NCI-H748 treated with DMSO at 0.1 percent for 48 hours (cell line): ENCODE data around the gene BRD7.

Experiments used
- DNase-seq: peaks from one replicate; lab custom pipeline; 2025; lab: John Stamatoyannopoulos, UW

BRD7 gene

DNA sequence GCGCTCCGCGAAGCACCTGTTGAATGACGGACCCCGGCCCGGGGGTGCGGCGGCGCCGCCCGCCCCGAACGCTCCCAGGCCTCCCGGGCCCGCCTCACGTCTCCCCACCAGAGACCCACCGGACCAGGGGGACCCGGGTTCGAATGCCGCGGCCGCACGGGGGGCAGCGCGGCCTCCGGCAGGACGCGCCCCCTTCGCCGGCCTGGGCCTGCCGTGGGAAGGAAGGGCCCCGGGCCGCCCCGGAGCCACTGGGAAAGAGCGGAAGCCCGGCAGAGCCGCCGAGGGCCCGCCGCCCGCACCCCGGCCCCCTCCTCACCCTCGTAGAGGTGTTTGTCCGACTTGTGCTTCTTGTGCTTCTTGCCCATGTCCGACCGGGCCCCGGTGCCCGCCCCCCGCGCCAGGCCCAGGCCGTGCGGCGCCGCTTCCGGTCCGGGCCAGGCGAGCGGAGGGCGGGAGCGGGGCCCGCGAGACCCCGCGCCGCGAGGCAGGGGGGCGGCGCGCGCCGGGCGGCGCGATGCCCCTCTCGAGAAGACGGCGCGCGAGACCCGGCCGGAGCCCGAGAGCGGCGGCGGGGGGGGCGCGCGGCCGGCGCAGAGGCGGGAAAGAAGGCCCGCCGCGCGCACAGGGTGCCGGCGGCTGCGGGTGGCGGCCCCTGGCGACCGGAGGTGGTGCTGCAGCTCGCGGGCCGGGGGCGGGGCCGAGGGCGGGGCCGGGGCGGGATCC lies at the start of gene BRD7:
TSS of gene BRD7 (minus strand) at position 579 of the 723 bp plus-strand sequence. CDS start at position 365, 214 bp downstream.
- DNase-seq: no peak

DNA sequence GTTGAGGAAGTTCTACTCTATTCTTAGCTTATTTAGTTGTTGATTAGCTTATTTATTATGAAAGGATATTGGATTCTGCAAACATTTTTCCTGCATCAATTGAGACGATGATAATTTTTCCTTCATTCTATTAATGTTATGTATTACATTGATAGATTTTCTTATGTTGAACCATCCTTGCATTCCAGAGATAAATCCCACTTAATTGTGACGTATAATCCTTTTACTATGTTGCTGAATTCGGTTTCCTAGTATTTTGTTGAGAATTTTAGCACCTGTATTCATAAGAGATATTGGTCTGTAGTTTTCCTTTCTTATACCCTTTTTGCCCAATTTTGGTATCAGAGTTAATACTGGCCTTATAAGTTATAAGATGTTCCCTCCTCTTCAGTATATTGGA lies 47.6 kb upstream of the BRD7 start:
- no peak for DNase-seq

DNA sequence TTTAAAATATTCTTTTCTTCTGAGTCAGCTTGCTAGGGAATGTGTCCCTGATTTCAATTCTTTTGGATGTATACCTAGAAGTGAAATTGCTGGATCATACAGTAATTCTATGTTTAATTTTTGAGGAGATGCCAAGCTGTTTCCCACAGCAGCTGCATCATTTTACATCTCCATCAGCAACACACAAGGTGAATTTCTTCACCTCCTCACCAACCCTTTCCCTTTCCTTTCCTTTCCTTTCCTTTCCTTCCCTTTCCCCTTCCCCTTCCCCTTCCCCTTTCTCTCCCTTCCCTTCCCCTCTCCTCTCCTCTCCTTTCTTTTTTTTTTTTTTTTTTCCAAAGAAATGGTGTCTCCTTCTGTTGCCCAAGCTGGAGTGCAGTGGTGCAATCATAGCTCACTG lies 45.4 kb upstream of the BRD7 start:
- DNase-seq: no peak

DNA sequence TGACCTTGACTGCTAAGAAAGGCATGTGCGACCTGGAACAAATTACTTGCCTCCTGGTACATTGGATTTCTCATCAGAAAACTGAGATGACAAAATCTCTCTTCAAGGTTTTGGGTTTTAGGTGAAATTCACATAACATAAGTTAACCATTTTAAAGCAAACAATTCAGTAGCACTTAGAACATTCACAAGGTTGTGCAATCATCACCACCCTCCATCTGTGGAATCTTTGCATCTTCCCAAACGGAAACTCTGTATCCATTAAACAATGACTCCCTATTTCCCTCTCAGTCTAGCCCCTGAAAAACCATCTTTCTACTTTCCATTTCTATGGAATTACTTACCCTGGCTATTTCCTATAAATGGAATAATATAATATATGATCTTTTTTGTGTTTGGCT lies 42.2 kb upstream of the BRD7 start:
- DNase-seq: no peak

DNA sequence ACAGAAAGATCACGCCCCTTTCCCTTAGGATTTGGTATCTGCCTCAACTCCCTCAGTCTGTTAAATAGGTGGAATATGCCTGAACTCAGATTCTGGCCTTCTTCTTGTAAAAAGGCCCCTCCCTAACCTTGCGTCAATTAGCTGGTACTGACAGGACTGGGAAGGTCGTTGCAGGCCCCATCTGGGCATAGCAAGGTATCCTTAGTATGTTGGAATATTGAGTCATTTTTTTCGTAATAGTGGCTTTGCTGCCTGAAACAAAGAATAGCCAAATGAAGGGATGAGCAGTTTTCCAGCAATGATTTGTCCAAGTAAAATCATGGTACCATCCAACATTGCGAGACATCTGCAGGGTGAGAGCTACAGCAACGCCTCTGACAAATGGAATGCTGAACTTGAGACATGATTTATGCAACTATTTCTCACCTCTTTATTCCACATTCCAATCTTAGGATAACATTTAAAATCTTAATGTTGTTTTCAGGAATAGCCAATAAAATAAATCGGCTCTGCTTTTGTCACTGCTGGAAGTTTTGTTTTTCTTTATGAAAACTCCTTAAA lies 39.3 kb upstream of the BRD7 start:
- no peak for DNase-seq

DNA sequence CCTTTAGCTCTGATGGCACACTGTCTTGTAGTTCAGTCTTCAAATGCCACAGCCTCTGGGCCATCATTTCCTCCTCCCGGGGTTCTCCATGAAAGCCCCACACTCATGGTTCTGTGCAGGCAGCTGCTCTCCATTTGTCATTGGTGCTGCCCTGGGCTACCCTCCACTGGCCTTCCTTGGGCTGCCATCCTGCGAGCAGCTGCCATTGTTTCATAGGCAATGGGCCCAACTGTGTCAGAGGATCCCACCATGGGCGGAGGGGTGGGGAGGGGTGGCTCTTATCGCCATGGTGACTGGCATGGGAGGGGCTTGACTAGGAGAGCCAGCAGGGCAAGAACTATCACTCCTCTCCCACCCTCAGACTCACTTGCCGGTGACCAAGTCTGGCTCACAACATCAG lies 38.6 kb upstream of the BRD7 start:
- no peak for DNase-seq

DNA sequence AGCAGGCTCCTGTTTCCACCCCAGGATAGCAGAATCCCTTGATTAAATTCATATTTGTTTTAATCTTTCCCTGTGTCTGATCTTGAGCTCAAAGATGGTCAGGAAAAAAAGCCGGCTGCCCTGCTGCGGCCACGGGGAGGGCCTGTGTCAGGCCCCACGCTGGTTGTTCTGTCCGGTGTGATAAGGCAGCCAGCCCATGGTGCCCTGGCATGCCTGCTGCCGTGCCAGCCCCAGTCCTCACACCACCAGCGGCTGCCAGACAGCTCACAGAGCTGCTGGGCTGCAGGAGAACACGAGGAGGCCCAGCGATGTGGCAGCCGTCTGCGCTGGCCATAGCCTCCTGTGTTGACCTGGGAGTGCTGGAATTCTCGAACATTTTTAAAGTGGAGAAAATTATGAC lies 34.7 kb upstream of the BRD7 start:
- DNase-seq: no peak

DNA sequence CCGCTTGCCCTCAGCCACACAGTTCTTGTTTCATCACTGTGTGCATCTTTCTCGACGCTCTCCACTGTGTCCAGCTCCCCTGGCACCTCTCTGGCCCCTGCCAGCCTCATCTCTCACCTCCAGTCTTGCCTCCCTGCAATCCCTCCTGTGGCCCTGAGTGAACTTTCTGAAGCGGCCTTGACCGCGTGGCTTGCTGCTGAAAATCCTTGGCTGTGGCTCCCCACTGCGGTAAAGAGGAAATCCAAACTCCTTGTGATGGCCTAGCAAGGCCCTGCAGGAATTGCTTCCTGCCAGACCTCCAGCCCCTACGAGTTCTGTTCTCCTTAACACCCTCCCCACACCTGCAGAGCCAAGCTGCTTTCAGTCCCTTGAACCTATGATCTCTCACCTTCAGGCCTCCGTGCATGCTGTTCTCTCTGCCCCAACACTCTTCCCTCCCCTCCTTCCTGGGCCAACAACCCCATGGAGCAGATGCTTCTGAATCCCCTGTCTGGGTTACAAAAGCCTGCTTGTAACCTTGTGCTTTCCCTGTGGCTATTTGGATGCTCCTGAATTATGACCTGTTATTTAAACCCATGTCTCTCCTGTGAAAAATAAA lies 33.6 kb upstream of the BRD7 start:
- no peak for DNase-seq

DNA sequence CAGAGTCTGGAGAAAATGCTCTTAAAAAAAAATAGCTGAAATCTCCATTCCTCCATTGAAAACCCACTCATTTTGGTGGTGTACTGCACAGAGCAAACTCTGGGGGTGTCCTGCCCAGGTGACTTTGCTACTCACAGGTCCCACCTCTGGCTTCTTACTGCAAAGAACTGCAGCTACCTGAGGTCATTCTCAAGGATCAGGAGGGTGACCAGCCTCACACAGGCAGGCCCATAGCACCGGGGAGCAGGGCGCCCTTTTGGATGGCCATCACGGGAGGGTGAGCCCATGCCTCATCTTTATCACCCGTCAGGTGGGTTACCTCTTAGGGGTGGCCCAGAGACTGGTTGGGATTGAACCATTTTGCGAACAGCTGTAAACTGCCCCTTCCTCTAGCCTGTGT lies 32.6 kb upstream of the BRD7 start:
- DNase-seq: no peak

DNA sequence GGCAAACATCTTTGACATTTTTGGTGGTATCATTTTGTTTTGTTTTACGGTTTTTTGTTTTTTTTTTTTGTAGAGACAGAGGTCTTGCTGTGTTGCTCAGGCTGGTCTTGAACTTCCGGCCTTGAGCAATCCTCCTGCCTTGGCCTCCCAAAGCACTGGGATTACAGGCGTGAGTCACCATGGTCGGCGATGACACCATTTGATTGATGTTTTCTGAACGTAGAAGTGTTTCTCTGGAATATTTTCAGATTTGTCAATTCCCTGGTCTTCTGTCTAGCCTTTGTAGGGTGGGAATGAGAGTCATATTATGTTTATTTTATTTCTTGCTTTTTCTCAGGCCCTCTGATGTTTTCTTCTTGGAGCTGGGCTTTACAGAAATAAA lies 32.2 kb upstream of the BRD7 start:
- no peak for DNase-seq

DNA sequence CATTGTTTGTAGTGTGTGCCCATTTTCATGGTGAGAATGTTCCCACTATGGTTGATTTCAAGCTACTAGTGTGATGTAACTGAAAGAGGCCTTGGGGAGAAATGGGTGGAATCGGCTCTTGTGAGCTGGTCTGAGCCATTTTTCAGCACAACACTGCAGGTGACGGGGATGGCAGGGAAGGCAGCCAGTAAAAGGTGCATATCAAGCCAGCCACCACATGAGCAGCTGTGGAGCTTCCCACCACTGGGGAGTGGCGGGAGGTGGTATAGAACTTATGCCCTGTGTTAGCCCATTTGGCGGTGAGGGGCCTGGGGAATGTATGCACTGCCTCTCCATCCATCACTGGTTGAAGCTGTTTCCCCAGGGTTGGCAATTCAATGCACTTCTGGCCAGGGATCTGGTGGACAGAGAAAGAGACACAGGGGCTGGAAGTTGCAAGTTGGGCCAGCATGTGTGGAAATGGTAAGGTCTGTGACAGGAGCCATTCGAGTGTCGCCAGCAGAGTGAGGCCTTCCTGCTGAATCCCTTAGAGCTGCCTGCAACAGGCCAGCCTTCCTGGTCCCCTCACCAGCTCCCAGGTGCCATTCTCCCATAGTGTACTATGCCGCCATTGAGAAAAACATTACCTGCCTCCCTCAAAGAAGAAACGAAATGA lies 31.7 kb upstream of the BRD7 start:
- no peak for DNase-seq

DNA sequence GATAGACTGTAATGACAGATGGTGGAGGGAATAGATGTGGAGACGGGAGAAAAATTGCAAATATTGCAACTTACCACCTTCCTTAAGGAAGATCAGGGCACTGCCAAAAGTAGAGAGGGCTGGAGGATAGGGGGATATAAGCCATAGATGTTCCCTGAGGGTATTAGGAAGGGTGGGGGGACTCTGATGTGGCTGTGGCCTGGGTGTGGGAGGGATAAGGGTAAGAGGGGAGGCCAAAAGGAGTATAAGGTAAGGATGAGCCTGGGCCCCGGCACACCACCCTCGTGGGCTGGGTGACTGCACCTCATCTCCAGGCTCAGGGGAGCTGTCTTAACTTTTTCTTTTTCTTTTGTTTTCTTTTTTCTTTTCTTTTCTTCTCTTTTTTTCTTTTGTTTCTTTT lies 30.6 kb upstream of the BRD7 start:
- no peak for DNase-seq

DNA sequence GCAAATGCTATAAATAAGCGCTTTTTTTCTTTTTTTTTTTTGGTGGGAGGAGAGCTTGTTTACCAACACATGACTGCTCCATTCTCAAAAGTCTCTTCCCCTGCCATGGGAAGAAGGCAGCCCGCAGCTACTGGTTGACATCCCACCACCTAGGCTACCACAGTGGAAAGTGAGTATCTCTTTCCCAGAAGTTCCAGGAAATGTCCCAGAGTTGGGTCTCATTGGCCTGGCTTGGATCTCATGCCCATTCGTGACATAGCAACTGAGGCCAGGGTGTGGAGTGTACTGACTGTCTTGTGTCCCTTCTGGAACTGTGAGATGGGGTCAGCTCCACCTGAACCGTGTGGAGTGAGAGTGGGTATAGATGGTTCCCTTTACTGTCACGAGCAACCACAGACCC lies 29.5 kb upstream of the BRD7 start:
- DNase-seq: no peak

DNA sequence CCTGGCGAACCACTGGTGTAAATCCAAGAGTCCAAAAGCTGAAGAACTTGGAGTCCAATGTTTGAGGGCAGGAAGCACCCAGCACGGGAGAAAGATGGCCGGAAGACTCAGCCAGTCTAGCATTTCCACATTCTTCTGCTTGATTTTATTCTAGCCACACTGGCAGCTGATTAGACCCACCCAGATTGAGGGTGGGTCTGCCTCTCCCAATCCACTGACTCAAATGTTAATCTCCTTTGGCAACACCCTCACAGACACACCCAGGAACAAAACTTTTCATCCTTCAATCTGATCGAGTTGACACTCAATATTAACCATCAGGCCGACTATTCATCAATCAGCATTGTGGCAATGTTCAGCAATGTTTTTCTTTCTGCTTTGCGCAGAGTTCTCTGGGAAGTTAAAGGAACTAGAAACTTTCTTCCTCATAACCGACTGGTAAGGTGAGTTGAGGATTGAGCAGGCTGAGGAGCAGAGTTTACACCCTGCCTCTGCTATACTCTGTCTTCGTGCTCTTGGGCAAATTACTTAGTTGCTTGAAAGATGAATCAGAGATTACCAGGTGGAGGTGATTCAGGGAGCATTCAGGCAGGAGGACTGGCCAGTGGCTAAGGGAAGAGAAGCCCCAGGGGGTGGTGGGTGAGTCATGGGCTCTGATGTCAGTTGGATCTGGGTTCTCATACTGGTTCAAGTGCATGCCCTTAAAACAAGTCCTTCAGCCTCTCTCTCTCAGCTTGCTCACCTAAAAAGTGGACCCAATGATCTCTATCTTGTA lies 28.2 kb upstream of the BRD7 start:
- DNase-seq: no peak

DNA sequence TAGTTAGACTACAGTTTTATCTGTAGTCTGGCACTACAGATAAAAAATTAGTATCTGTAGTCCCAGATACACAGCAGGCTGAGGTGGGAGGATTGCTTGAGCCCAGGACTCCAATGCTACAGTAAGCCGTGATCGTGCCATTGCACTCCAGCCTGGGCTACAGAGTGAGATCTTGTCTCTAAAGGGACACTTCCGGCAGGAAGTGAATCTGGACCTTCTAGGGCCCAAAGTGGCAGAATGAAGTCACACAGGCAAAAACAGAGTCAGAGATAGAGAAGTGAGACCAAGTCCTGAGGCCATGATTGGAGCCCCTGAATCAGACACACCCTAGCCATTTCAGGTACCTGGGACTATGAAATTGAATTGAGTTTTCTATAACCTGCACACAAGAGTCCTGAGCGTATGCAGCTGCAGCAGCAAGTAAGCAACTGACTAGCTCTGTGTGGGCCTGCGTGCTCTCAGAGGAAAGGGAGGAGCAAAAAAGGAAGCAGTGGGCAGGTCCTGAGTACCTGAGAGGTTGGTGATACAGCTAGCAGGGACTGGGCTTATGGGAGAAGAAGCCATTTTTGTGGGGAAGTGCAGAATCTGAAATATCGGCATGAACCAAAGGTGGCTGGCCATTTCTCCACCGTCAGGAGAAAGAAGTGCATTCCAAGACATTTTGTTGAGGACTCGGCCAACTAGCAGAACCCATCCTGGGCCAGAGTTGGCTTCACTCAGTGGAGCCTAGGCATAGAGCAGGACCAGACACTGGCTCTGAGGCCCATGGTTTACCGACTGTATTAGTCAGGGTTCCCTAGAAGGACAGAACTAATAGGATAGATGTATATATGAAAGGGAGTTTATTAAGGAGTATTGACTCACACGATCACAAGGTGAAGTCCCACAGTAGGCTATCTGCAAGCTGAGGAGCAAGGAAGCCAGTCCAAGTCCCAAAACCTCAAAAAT lies 27.2 kb upstream of the BRD7 start:
- DNase-seq: no peak

DNA sequence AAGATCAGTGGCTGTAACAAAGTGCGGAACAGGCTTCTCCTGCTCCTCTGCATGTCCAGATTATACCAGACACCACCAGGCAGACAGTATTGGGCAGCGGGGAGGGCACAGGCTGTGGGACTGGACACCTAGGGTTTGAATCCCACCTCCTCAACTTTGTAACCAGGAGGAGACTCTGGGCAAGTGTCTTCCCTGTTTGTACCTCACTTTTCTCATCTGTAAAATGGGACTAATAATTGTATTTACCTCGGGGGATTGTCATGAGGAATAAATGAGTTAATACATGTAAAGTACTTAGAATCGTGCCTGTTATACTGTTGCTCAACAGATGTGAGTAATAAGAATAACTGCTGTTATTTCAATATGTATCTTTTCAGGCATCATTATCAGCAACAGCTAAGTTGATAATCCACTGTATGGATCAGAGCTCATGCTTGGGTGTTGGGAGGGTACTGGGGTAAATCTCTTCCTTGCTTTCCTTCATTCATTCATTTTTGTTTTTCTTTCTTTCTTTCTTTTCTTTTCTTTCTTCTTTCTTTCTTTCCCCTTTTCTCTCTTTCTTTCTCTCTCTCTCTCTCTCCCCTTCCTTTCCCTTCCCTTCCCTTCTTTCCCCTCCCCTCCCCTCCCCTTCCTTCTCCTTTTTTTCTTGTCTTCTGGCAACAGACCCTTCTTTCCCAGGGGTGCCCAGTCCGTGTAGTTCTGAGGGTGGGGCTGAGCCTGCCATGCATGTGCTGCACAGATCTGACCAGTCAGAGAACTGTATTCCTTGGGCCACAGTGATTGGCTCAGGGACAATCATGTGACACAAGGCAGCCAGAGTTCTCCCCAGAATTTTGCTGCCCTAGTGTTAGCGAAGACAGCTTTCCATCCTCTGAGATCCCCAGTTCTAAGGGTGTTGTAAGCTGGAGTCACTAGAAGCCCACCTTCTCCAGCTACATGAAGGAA lies 25.3 kb upstream of the BRD7 start:
- DNase-seq: no peak

DNA sequence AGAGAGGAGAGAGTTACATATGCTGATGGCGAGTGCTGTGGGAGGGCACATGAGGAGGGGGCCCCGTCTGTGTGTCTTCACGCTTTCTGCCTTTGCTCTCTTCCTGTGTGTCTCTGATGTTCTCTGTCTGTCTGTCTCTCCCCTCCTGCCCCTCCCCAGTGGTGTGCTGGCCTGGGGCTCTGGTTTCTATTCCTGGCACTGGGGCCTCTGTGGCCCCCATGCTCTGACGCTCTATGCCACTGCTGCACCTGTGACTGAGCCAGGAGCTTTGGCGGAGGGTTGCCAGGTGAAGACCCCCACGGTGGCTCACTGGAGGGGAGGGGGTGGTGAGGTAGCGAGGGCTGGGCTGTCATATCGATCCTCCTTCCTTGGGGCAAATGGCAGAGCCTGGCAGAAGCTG lies 24.6 kb upstream of the BRD7 start:
- no peak for DNase-seq

DNA sequence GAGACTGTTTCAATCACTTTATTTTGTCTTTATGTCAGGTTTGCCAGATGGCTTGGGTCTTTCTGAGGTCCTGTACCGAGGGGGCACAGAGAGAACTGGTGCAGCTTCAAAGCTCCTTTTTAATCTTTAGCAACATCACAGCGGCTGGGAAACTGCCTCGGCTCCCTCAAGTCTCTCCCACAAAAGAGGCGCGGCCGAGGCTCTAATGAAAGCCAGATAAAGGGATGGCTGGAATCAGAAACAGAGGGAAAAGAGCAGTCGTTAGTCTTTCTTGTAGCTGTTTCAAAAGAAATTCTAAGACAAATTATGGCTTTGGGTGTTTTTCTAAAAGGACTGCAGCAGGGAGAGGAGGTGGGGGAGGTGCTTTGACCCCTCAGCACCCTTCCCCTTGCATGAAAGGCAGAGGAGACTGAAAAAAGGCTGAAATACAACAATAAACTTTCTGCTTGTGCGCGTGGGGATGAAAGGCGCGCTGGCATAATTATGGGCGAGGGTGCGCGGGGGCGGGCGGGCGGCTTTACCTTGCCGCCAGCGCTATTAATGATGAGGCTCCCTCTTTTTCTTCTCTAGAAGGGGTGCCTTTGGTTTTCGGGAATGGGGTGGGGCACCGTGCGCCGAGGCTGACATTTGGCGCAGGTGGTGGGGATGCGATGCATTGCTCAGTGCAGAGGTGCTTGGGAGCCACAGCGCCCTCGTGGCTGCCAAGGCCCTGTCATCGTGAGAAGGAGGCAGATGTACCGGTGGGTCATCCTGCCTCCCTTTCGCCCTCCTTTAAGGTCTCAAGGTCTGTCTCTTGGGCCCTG lies 22.3 kb upstream of the BRD7 start:
- DNase-seq: no peak

DNA sequence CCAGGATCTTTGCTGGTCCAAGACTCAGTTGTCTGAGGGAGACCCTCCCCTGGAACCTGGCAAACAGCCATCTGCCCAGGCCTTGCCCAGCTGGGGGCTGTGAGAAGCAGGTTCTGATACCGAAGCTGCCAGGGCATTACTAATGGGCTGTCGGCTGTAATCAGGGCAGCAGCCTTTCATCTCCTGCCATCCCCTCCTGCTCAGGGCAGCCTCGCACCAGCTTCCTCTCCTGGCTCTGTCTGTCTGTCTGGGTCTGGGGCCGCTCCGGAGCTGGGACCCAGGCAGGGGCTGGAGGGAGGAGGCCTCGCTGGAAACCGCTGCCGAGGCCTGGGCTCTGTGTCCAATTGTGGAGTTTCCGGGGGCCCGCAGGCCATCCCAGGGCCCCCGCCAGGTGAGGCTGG lies 21.6 kb upstream of the BRD7 start:
- no peak for DNase-seq
